ENCODE data around the gene ADGRV1.
A peak's percentile ranks its signal among the peaks of the same experiment; 100 is the strongest.

ADGRV1 gene

GRCh38 chr5:90558344-90559192 lies at the start of gene ADGRV1:
ADGRV1 (plus strand) TSS chr5:90558797; CDS start chr5:90558896, 99 bp downstream.
- DNase-seq (ENCODE audit: low spot score): peak; percentile 25

DNA sequence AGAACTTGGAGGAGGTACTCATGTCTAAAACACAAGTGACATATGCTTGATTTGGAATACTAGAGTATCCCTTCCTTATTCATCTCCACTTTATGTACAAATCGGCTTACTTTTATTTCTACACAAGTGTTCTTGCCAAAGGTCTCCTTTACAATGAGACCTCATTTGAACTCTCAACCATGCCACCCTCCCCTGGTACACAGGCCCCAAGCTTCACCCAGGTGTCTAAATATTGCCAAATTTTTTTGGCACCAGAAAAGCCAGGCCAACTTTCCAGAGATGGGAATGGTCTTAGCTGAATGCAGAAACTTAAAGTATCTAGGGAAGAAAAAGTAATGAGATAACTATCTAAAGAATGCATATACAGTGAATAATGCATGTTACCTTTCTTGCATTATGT lies 48.2 kb upstream of the ADGRV1 start:
- DNase-seq (ENCODE audit: low spot score): no peak

- DNase-seq (ENCODE audit: low spot score): no peak
Observed at GRCh38 chr5:90514520-90514919, 44.1 kb upstream of the ADGRV1 start.

GRCh38 chr5:90518661-90519060 lies 39.9 kb upstream of the ADGRV1 start:
- peak; percentile 26 for DNase-seq (ENCODE audit: low spot score)

DNA sequence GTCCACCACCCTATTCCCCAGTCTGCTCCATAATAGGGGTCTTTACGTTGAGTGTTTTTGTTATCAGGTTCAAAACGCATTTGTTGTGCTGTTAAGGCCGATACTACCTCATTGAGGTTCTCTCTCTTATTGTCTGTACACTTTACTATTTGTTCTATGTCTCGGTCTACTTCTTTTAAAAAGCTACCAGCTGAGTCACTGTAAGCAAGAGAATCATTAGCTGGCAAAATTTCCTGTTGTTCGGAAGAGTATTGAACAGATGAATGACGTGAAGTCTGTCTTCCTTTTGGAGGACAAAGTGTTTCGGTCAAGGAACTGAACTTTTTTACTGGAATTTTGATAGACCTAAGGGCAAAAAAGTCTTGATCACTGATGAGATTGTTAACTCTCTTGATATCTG lies 39.5 kb upstream of the ADGRV1 start:
- DNase-seq (ENCODE audit: low spot score): no peak

GRCh38 chr5:90528601-90529193 lies 29.9 kb upstream of the ADGRV1 start:
- DNase-seq (ENCODE audit: low spot score): peak; percentile 4

- peak; percentile 100 for DNase-seq (ENCODE audit: low spot score)
Observed at GRCh38 chr5:90529194-90529938, 29.2 kb upstream of the ADGRV1 start, which contains the start of gene LYSMD3. LYSMD3 (minus strand) TSS chr5:90529584; CDS start chr5:90525289, 4,295 bp downstream.

- peak; percentile 82 for DNase-seq (ENCODE audit: low spot score)
Observed at GRCh38 chr5:90529939-90530677, 28.5 kb upstream of the ADGRV1 start.

DNA sequence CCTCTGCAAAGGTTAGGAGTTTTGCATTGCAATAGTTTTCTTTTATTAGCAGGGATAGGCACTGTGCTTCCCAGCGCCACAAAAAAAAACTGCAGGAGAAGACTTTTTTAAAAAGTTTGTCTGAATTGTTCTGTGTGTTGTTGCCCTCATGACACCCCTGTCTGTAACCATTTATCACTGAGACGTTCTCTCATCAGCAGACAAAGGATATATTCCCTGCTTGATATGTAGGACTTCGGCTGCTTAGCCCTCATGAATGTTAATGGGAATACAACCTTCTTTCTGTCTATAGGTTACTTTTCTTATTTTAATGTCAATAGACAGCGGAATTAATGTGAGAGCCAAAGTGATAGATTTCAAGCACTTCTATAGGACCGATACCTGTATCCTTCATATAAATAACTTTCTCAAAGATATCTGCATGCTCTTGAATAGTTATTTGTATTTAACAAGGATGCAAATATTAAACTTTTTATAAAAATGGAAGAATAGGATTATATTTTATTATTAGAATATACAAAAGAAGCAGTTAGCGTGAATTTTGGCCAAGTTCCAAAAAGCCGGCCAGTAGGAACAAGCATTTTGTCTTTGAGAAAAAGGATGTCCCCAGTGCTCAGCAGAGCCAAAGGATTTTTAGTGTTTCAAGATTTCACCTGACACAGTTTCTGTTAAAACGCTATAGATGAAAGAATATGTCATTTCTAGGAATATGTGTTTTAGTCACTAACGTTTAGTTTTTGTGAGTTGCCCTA lies 27.7 kb upstream of the ADGRV1 start:
- no peak for DNase-seq (ENCODE audit: low spot score)

DNA sequence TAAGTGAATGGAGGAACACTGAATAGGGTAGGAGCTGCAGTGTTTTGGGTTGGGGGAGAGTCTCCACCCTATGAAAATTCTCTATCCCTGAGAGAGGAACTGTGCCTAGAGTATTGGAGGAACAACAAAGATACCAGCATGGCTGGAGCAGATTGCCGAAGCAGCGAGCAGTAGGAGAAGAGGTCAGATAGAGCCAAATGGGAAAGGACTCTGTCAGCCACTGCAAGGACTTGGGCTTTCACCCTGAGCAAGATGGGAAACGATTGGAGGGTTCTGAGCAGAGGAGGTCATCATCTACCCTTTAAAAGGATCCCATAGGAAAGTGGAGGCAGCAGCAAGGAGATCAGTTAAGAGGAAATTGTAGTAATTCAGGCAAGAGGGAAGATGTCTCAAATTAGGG lies 24.8 kb upstream of the ADGRV1 start:
- DNase-seq (ENCODE audit: low spot score): no peak

DNA sequence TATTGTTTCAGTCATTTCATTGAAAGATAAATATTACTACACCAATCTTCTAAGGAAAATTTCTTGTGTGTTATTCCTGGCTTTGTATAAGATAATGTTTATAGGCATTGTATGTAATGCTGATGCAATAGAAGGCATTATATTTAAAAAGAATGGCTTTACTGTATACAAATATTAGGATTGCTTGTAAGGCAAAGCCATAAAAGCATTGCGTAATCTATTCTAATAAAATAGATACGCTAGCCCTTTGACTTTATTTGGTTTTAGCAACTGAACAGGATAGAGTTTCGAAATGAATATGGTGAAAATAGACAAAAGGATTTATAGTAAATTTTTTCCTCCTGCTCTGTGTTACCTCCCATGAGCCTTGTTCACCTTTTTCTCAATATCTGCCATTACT lies 23.7 kb upstream of the ADGRV1 start:
- no peak for DNase-seq (ENCODE audit: low spot score)

DNA sequence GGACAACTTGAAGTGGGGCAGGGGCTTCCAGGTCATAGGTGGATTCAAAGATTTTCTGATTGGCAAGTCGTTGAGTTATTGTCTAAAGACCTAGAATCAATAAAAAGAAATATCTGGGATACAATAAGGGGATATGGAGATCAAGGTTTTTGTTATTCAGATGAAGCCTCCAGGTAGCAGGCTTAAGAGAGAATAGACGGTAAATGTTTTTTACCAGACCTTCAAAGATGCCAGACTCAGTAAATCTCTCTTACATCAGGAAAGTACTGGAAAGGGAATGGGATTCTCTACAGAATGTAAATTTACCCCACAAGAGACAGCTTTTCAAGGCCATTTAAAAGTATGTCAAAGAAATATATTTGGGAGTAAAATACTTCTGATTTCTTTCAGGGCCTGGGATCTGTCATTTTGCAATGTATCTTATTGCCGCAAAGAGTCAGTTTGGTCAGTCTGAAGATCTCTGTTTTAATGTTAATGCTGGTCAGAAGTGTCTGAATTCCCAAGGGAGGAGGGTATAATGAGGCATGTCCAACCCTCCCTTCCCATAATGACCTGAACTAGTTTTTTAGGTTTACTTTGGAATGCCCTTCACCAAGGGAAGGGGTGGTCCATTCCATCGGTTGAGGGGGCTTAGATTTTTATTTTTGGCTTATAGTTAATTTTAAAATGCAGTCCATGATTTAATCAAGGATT lies 15.6 kb upstream of the ADGRV1 start:
- no peak for DNase-seq (ENCODE audit: low spot score)

DNA sequence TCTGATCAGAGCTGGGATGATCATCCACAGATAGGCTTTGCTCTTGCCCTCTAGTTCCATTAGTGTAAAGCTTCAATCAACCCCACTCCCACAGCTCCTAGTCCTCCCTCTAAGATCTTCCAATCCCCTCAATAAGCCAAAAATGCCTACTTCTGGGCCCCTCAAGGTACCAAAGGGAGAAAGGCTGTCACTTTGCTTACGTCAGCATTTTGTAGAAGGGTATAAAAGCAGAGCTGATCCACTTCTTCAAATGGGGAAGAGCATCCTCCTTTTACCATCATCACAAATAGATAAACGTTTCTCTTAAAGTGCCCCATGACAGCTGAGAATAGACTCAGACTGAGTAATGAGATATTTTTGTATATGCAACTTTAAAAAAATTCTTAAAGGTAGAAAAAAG lies 13.1 kb upstream of the ADGRV1 start:
- DNase-seq (ENCODE audit: low spot score): no peak

DNA sequence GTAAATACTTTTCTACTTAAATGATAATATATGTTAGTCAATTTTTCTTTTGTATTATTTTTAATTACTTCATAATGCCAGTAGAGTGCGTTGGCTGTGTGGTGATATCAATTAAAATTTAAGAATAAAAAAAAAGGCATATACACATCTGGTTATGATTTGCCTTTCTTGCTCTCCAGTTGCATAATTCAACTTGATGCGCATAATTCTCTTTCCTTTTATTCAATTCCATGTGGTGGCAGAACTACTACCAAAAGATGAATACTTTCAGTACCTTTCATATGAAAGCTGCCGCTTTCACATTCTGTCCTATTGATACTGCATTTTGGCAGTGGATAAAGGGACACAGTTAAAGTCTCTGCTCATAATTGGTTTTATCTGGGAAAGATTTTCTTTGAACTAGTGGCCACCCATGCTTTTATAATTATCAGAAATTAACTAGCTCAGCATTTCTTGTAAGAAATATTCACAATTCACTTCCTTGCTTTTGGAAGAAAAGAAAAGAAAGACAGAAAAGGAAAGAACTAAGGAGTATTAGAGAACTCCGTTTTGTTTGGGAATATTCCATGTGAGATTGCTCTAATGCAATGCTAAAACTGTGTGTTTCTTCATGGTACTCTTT lies 12.3 kb upstream of the ADGRV1 start:
- DNase-seq (ENCODE audit: low spot score): peak; percentile 8

- no peak for DNase-seq (ENCODE audit: low spot score)
Observed at GRCh38 chr5:90547072-90547536, 11.5 kb upstream of the ADGRV1 start.

DNA sequence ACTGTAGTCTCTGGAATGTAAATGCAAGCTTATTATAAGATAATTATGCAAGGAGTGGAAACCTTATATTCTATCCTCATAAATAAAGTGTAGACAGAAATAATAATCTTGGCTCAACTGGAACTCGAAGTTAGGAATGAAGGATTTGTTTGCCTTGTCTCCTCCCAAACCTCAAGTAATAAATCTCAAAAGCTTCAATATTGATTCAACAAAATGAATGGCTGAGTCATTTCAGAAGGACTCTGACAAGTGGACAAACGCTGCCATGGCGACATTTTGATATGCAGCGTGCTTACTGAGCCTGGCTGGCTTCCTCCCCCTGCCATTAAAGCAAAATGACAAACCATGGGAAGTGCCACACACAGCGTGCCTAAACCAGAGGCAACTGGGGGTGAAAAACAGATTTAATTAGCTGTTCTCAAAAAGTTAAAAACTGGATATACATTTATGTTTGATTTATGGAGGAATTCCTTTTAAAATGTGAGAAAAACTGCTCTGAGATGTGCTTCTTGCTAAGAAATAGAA lies 10.5 kb upstream of the ADGRV1 start:
- DNase-seq (ENCODE audit: low spot score): no peak

DNA sequence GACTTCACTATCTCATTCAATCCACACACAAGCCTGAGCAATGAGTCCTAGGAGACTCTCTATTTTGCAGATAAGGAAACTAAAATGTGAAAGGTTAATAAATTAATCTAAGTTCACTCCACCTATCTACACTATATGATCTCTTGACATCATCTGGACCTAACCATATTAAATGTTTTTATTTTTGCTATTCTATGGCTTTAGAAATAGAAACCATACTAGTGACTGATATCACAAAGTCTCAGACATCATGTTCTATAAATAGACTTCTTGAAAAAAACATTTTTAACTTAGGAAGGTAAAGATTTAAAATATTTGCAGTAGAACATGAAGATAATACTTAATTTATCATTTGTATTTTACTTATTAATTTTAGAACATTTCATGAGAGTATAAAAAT lies 9.4 kb upstream of the ADGRV1 start:
- no peak for DNase-seq (ENCODE audit: low spot score)

DNA sequence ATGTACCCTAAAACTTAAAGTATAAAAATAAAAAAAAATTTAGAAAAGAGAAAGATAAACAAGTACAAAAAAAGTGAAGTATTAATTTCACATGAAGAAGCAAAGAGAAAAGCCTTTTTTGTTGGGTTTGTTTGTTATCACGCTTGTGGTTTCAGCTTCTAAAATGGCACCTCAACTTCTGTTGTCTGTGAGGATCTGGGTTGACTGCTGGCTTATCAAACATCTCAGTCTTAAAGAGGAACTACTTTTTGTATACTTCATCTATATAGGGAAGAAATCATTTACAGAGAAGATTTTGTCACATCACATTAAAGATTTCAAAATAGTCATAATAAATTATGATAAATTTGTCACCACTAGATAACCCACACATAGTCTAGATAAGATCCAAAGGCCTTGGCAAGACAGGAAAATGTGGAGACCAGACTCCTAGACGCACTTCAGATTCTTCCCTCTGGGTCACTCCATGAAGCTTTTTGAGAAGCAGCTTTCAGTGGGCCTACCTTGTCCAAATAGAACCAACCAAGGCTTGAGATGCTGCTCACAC lies 8.8 kb upstream of the ADGRV1 start:
- no peak for DNase-seq (ENCODE audit: low spot score)

GRCh38 chr5:90550963-90551362 lies 7.6 kb upstream of the ADGRV1 start:
- DNase-seq (ENCODE audit: low spot score): no peak

- no peak for DNase-seq (ENCODE audit: low spot score)
Observed at GRCh38 chr5:90551376-90551775, 7.2 kb upstream of the ADGRV1 start.
